Chondrocyte (in vitro differentiated cells): ENCODE results near the gene TSPAN15. TPM values are rescaled to one million over a fixed set of nuclear protein-coding genes. Genes with fewer than 3 reads are reported as not detected.

Source experiments
- DNase-seq: peaks from one replicate; pipeline ENCODE4 v3.0.0; 2021; ENCODE audit warnings: mixed read lengths, low spot score
- H3K27ac Mint-ChIP-seq: one replicate; pipeline ENCODE4 v1.8.0; 2021; ENCODE audit warnings: mild to moderate bottlenecking, moderate library complexity, mixed read lengths; ENCODE audit not compliant: unreplicated experiment
- H3K27me3 Mint-ChIP-seq: 2 replicates; pipeline ENCODE4 v1.8.0; 2021; ENCODE audit warnings: low read depth, mixed read lengths
- H3K36me3 Mint-ChIP-seq: 2 replicates; pipeline ENCODE4 v1.8.0; 2021; ENCODE audit warnings: low read depth, mixed read lengths
- H3K4me1 Mint-ChIP-seq: 2 replicates; pipeline ENCODE4 v1.8.0; 2021; ENCODE audit warnings: low read depth, mild to moderate bottlenecking, mixed read lengths
- H3K4me3 Mint-ChIP-seq: one replicate; pipeline ENCODE4 v1.8.0; 2021; ENCODE audit warnings: mild to moderate bottlenecking, moderate library complexity, mixed read lengths; ENCODE audit not compliant: unreplicated experiment
- H3K9me3 Mint-ChIP-seq: 2 replicates; pipeline ENCODE4 v1.8.0; 2021; ENCODE audit warnings: low read depth, mixed read lengths
- CTCF ChIP-seq: fragments of 200-600 bp; sonication (generic); IDR thresholded peaks from 2 replicates; pipeline ENCODE4 v1.5.0; 2021; ENCODE audit warnings: antibody characterized with exemption, mild to moderate bottlenecking, moderate library complexity
- total RNA-seq: library from RNA; stranded (reverse); gene quantifications from 3 replicates; pipeline ENCODE4 v1.2.1, GENCODE V29; 2021

TSPAN15 gene
- total RNA-seq, 1 donor from 2014 or later: 8.9 TPM

- Mint-ChIP-seq H3K4me1 (peaks cover 9% of the 10 kb centered on the region), H3K4me3 (no peak overlapping the region), H3K36me3 (peaks cover 1% of the 10 kb centered on the region), H3K9me3 (no peaks in the 10 kb centered on the region), H3K27me3 (peaks cover 5% of the 10 kb centered on the region), H3K27ac (no peak overlapping the region)
- no peak for DNase-seq
- TF ChIP-seq CTCF: no peak
Observed at GRCh38 chr10:69417542-69417941, 33.7 kb upstream of the TSPAN15 start.

- DNase-seq: no peak
- H3K4me1 Mint-ChIP-seq: peaks cover 7% of the 10 kb centered on the region
- no peak overlapping the region for H3K4me3 Mint-ChIP-seq
- peaks cover 5% of the 10 kb centered on the region for H3K27me3 Mint-ChIP-seq
- H3K9me3 Mint-ChIP-seq: no peaks in the 10 kb centered on the region
- peaks cover 1% of the 10 kb centered on the region for H3K36me3 Mint-ChIP-seq
- H3K27ac Mint-ChIP-seq: no peak overlapping the region
- TF ChIP-seq CTCF: no peak
Observed at GRCh38 chr10:69418052-69418752, 33.1 kb upstream of the TSPAN15 start.

- Mint-ChIP-seq H3K4me3 (no peak overlapping the region), H3K27me3 (peaks cover 5% of the 10 kb centered on the region), H3K9me3 (no peaks in the 10 kb centered on the region), H3K27ac (no peak overlapping the region), H3K36me3 (peaks cover 1% of the 10 kb centered on the region), H3K4me1 (peaks cover 10% of the 10 kb centered on the region)
- no peak for DNase-seq
- no peak for TF ChIP-seq CTCF
Observed at GRCh38 chr10:69419096-69419743, 32.0 kb upstream of the TSPAN15 start.

- H3K4me1 Mint-ChIP-seq: peaks cover 10% of the 10 kb centered on the region
- H3K9me3 Mint-ChIP-seq: no peaks in the 10 kb centered on the region
- no peak for DNase-seq
- peaks cover 5% of the 10 kb centered on the region for H3K27me3 Mint-ChIP-seq
- H3K27ac Mint-ChIP-seq: no peak overlapping the region
- TF ChIP-seq CTCF: no peak
- peaks cover 1% of the 10 kb centered on the region for H3K36me3 Mint-ChIP-seq
- no peak overlapping the region for H3K4me3 Mint-ChIP-seq
Observed at GRCh38 chr10:69419744-69420126, 31.5 kb upstream of the TSPAN15 start.

- peaks cover 28% of the 10 kb centered on the region for H3K4me1 Mint-ChIP-seq
- H3K9me3 Mint-ChIP-seq: no peaks in the 10 kb centered on the region
- H3K36me3 Mint-ChIP-seq: peaks cover 1% of the 10 kb centered on the region
- H3K27ac Mint-ChIP-seq: no peak overlapping the region
- no peak for DNase-seq
- H3K27me3 Mint-ChIP-seq: peaks cover 5% of the 10 kb centered on the region
- H3K4me3 Mint-ChIP-seq: no peak overlapping the region
- TF ChIP-seq CTCF: no peak
Observed at GRCh38 chr10:69421611-69422308, 29.5 kb upstream of the TSPAN15 start.
